GM12872 (cell line): ENCODE measurements around the gene CS.
A peak's percentile ranks its signal among the peaks of the same experiment; 100 is the strongest.

Experiments used
- CTCF ChIP-seq: IDR thresholded peaks from 3 replicates; pipeline ENCODE4 v1.5.1; 2011; ENCODE audit warnings: low read depth, mild to moderate bottlenecking, low read length, moderate library complexity; ENCODE audit not compliant: insufficient read depth

CS gene

GRCh38 chr12:56229916-56230431, 70.2 kb downstream of the CS start, which contains the start of gene SLC39A5:
SLC39A5 (plus strand) TSS chr12:56230051; CDS start chr12:56231275, 1,224 bp downstream.
- TF ChIP-seq CTCF, result no peak

- TF ChIP-seq CTCF, result no peak
These were observed 71.0 kb downstream of the CS start for GRCh38 chr12:56229082-56229481.

- no peak for TF ChIP-seq CTCF
These were observed 75.2 kb downstream of the CS start for GRCh38 chr12:56224954-56225353.

- TF ChIP-seq CTCF, result peak; percentile 73
These were observed 75.9 kb downstream of the CS start, which contains the start of gene NABP2 for GRCh38 chr12:56224102-56224701. NABP2 (plus strand) TSS chr12:56224342; CDS start chr12:56224857, 515 bp downstream.

GRCh38 chr12:56223571-56224101, 76.5 kb downstream of the CS start:
- TF ChIP-seq CTCF, result no peak

GRCh38 chr12:56222531-56222895, 77.6 kb downstream of the CS start:
- no peak for TF ChIP-seq CTCF

- TF ChIP-seq CTCF, result no peak
These were observed 78.2 kb downstream of the CS start, which contains the start of gene RNF41 for GRCh38 chr12:56221757-56222530. RNF41 (minus strand) TSS chr12:56221922; CDS start chr12:56214047, 7,875 bp downstream.
